HG03575 (cell line): ENCODE data around the gene MYO1E.
"Not testable (repeated sequence)": the region's sequence is repeated elsewhere in the genome, so short reads cannot be mapped to it uniquely, and the experiment has no call there.

Source experiments
- ATAC-seq: cut with Tn5 transposase; IDR thresholded peaks from one replicate; pipeline ENCODE4 v1.9.1; 2021; ENCODE audit not compliant: unreplicated experiment, insufficient number of reproducible peaks, low FRiP score; ENCODE audit errors: extremely low read depth

The MYO1E gene

GRCh38 chr15:59166166-59166565, 206.5 kb downstream of the MYO1E start:
- no peak for ATAC-seq

DNA sequence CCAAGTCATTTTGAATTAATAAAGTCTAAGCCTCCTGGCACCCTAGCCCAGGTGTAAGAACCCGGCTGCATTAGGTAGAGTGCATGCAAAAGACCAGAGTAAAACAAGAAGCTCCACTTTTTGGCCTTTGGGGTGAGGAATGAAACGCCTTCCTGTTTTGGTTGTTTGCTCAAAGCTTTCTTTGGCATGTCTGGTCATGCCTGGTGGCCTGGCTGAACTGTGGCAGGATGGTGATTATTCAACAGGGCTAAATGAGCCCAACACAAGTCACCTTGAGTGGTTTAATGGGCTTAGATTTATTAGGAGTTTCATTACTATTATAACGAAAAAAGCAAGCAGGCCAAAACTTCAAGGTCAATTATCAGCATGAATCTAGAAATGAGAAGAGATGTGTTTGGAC, 206.9 kb downstream of the MYO1E start:
- ATAC-seq: no peak

DNA sequence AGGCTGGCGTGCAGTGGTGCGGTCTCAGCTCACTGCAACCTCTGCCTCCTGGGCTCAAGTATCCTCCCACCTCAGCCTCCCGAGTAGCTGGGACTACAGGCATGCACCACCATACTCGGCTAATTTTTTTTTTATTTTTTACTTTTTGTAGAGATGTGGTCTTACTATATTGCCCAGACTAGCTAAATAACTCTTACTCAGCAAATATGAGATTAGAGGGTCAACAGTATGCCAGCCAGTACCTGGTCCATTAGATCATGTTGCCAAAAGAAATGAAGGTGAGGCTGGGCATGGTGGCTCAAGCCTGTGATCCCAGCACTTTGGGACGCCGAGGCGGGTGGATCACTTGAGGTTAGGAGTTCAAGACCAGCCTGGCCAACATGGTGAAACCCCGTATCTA, 210.6 kb downstream of the MYO1E start:
- not testable (repeated sequence) for ATAC-seq

DNA sequence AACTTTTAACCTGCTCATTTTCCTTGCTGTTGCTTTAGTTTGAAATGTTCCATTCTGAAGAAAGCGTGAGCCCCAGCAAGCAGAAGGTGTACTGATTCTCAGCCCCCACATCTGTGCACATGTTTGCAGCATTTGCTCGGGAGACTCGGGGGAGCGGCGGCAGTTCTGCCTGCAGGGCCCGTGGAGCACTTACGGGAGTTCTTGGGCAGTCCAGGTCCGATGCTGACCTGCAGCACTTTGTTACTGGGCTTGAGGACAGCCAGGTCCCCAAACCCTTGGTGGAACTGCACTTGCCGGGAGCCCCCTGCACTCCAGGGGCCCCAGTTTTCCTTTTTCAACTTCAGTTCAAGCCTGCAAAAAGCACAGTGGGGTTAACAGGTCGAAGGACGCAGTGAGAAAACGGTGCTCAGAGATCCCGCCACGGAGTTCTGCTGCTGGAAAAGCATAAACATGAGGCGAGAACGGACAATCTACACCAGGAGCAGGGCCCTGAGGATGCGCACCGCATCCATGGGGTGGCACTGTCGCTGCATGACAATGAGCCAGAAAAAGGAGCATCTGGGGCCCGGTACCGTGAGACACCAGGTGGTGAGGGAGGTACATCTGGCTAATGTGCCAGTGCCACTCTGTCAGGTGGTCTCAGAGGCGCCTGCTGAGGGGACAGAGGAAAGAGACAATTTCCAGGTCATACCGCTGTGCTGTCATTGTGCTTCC, 211.6 kb downstream of the MYO1E start:
- no peak for ATAC-seq

GRCh38 chr15:59159210-59159609, 213.5 kb downstream of the MYO1E start:
- no peak for ATAC-seq

DNA sequence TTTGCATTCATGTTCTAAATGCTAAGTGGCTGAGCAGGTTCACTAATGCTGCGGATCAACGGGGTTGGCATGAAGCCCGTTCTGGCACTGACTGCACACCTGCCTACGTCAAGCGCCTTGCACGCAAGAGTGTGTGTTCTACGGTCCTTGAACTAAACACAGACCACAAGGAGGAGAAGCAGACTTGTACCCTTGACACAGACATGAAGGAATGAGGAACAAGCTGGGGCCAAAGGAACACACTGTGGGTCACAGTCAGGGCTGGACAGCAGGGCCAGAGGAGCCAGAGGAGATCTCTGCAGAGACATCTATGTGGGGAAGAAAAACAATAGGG, 214.0 kb downstream of the MYO1E start:
- ATAC-seq: no peak

GRCh38 chr15:59157840-59158700, 214.6 kb downstream of the MYO1E start:
- no peak for ATAC-seq

- ATAC-seq: no peak
These were observed 215.3 kb downstream of the MYO1E start for GRCh38 chr15:59157396-59157795.

DNA sequence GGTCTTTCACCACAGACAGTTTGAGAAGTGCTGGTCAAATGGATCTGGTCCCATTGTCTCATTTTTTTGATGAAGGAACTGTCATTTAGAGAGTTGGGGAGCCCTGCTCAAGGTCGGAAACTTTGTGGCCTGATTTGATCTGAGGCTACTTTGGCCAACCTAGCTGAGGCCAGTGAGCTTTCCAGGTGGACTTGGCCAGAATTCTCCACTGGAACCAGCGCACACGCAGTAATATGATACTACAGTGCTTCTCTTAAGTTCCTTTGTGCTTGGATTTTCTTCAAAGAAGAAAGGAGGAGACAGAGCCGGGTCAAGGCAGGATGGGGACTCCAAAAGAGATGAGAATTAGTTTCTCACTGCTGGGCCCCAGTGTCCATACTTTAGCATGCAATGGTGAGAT, 217.2 kb downstream of the MYO1E start:
- ATAC-seq: no peak

- no peak for ATAC-seq
These were observed 218.4 kb downstream of the MYO1E start for GRCh38 chr15:59154243-59154642.

DNA sequence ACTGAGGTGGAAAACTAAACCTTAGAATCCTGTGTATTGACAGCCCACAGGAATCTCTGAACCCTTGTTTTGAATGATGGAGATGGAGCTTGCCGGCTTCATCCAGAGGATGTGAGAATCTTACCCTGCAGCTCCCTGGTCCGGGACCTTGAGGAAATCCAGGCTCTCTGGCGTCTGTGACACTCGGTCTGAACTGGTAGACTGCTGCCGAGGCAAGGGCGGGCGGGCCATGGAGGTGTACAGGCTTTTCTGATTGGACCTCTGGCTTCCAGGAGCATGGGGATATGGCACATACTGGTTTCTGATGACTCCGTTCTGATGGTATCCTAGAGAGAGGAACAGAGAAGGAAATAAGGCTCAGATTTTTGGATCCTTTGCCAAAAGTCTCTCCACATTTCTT, 219.2 kb downstream of the MYO1E start:
- ATAC-seq: no peak

DNA sequence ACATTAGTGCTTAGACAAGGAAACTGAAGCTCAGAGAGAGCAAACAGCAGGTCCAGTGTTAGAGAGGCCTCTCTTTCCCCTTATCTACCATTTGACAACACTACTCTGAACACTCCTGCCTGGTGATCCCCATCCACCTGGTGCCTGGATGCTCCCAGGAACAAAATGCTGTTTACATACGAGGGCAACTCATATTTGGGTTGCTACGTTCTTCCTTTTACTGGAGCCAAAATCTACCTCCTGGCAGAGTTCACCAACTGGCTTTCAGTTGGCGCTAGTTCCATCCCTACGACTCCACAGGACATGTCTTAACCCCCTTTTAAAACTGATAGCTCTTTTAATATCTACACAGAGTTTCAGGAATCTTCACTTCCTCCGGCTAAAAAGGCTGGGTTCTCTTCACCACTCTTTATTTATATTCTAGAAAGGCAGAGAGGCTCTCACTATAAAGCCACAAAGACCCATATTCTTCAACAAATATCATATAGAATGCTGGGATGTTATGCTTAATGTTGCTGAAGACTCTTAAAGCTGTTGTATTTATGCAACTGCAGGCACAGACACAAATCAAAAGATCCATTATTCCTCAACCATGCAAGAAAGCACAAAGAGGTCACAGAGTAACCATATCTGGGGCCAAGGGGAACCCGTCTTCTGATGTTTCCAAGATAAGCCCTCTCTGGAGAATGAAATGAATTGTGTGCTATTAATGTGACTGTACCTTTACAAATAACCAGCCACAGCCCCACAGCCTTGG, 219.8 kb downstream of the MYO1E start:
- ATAC-seq: no peak

DNA sequence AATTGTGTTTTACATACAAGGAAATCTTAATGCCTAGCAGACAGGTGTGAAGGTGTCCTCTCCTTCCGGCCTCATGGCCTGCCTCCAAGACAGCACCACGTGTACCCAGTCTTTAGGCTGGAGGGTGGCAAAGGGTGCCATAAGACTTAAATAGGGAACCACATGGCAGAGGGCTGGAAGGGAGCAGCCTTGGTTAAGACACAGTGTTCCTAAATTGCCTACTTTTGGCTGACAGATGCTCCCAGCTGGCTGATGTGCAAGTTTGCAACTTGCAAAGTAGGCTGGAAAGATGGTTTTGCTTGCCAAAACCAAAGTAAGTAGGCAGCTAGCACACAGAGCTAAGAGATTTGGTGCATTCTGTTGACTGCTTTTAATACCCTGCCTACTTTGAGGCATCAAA, 222.5 kb downstream of the MYO1E start:
- no peak for ATAC-seq

DNA sequence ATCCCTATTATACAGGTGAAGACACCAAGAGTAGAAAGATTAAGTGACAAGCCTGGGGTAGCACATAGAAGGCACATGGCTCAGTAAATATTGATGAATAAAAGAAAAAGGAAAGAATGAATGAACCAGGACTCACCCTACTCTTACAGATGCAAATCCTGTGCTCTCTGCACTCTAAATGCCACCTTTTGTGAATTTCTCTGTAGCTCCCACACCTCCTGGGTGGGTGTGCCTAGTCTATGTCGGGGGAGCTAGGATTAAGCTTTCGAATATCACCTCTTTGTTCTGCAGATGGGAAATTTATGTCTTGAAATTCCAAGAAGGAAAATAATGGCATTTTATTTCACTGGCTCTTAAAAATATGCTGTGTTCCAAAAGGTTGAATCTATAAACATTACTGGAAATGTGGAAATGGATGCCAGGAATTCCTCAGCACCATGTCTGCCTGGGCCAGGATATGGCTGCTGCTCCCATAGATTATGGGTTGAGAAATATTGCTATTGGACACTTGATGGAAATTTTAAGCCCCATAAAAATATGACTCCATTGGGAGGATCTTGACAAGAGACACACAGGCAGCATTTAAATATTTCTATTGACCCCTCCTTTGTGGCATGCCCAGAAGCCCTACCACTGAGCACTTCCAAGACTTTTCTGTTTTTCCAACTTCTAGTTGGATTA, 224.4 kb downstream of the MYO1E start:
- no peak for ATAC-seq

GRCh38 chr15:59147666-59148065, 225.0 kb downstream of the MYO1E start:
- ATAC-seq: no peak

GRCh38 chr15:59144594-59144993, 228.1 kb downstream of the MYO1E start:
- not testable (repeated sequence) for ATAC-seq

DNA sequence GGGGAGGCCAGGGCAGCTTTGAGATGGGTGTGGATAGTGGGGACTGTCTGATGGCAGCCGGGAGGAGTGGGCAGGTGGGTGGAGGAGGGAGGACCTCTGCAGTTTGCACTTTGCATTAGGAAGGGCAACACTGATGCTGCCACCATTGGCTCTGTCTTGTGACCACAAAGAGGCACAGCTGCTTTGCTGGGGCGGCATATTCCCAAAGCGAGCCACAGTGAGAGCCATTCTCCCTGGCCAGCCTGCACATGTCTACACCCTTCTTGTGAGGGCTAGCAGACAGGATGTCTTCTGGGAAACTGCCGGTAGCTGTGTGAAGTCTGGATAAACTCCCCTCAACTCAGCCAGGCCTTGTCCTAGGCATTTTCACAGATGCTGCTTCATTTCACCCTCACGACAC, 229.4 kb downstream of the MYO1E start:
- ATAC-seq: no peak

DNA sequence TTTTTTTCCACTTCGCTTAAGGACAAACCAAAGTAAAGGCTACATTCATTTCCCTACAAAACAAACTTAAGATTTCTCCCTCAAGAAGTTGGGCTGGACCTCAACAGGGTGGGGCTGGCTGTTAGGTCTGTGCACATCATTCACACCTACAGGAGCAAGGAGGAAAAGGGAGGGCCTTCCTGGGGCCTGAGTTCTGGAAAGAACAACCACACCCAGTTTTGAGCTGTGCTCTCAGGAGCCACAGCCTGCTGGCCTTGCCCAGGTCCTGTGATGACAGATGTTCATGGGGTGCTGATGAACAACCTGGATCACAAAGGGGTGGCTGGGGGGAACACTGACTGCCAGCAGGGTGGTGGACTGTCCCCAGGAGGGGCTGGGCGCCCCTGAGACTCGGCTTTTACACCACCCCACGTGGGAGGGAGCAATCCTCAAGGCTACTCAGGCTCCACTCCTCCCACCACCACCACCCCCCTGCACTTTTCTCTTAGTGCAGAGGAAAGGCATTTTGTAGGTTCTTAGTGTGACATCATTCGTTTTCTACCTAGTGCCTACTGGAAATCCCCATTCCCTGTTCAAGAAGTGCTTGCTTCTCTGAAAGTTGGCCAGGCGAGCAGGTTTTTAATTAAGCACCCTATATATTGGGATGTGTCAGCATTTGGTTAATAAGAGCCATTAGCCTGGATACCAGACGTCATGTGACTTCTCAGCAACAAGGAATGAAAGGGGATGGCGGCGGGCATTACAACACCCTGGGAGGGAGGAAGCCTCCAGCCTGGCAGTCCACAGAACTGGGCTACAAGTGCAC, 232.0 kb downstream of the MYO1E start:
- no peak for ATAC-seq

- ATAC-seq: no peak
These were observed 234.4 kb downstream of the MYO1E start for GRCh38 chr15:59138243-59138642.
